Stimulated activated CD8-positive, alpha-beta memory T cell treated with anti-CD3 and anti-CD28 coated beads, Interleukin-2, amount 100 ng/mL, for 48 hours (primary cell): ENCODE measurements around the gene ERVW-1.
"Not testable (repeated sequence)": the region's sequence is repeated elsewhere in the genome, so short reads cannot be mapped to it uniquely, and the experiment has no call there.

Experiments
- DNase-seq, 2 donors: peaks; one replicate each; pipeline ENCODE4 v3.0.0-alpha.2; 2020; ENCODE audit warnings: low read depth in 2 of 2

ERVW-1 gene

GRCh38 chr7:92475261-92475770, 2.4 kb downstream of the ERVW-1 start:
- not testable (repeated sequence) for DNase-seq

GRCh38 chr7:92473989-92474388, 3.8 kb downstream of the ERVW-1 start:
- not testable (repeated sequence) for DNase-seq

- DNase-seq, result not testable (repeated sequence)
Observed at GRCh38 chr7:92468589-92468988, 9.2 kb downstream of the ERVW-1 start.

GRCh38 chr7:92466682-92467081, 11.1 kb downstream of the ERVW-1 start:
- no peak for DNase-seq

GRCh38 chr7:92464515-92464914, 13.2 kb downstream of the ERVW-1 start:
- DNase-seq, result no peak

GRCh38 chr7:92462560-92462959, 15.2 kb downstream of the ERVW-1 start:
- no peak for DNase-seq

GRCh38 chr7:92461027-92462003, 16.4 kb downstream of the ERVW-1 start:
- no peak for DNase-seq

- no peak for DNase-seq
Observed at GRCh38 chr7:92460510-92460909, 17.2 kb downstream of the ERVW-1 start.

- DNase-seq, result no peak
Observed at GRCh38 chr7:92460109-92460508, 17.6 kb downstream of the ERVW-1 start.

- no peak for DNase-seq
Observed at GRCh38 chr7:92456236-92456635, 21.5 kb downstream of the ERVW-1 start.

- DNase-seq, result no peak
Observed at GRCh38 chr7:92451645-92452044, 26.1 kb downstream of the ERVW-1 start.

- peak; percentile 7 to 24 for DNase-seq
Observed at GRCh38 chr7:92448205-92448747, 29.5 kb downstream of the ERVW-1 start.

GRCh38 chr7:92447345-92448204, 30.2 kb downstream of the ERVW-1 start, which contains the start of gene GATAD1:
TSS of gene GATAD1 (plus strand) at chr7:92447482. CDS start at chr7:92447730, 248 bp downstream.
- DNase-seq, result peak; percentile 69 to 71

- no peak for DNase-seq
Observed at GRCh38 chr7:92446869-92447344, 30.8 kb downstream of the ERVW-1 start.

GRCh38 chr7:92442720-92443119, 35.0 kb downstream of the ERVW-1 start:
- DNase-seq, result not testable (repeated sequence)

- DNase-seq, result no peak
Observed at GRCh38 chr7:92437956-92438491, 39.7 kb downstream of the ERVW-1 start.

GRCh38 chr7:92436612-92437445, 40.9 kb downstream of the ERVW-1 start:
- DNase-seq, result no peak

- DNase-seq, result no peak
Observed at GRCh38 chr7:92435542-92435941, 42.2 kb downstream of the ERVW-1 start.

GRCh38 chr7:92433019-92433418, 44.7 kb downstream of the ERVW-1 start:
- no peak for DNase-seq

GRCh38 chr7:92432299-92432946, 45.3 kb downstream of the ERVW-1 start:
- DNase-seq, result no peak
